EH (cell line): ENCODE data around the gene EXOC3L2.
"Not testable (repeated sequence)": the region's sequence is repeated elsewhere in the genome, so short reads cannot be mapped to it uniquely, and the experiment has no call there.

Experiments
- DNase-seq: peaks from one replicate; pipeline ENCODE4 v3.0.0-alpha.2; 2015; ENCODE audit warnings: low read depth

Gene EXOC3L2

GRCh38 chr19:45255611-45256157 lies 10.5 kb upstream of the EXOC3L2 start:
- DNase-seq: no peak

- DNase-seq: no peak
These were observed 8.9 kb upstream of the EXOC3L2 start for GRCh38 chr19:45254044-45254531.

- peak; percentile 41 for DNase-seq
These were observed 8.3 kb upstream of the EXOC3L2 start for GRCh38 chr19:45253396-45254027.

GRCh38 chr19:45251452-45252354 lies 6.5 kb upstream of the EXOC3L2 start:
- DNase-seq: peak; percentile 27

GRCh38 chr19:45250832-45251451 lies 5.7 kb upstream of the EXOC3L2 start, which contains the start of gene MARK4:
MARK4 (plus strand) TSS chr19:45251271; CDS start chr19:45251589, 318 bp downstream.
- peak; percentile 65 for DNase-seq

GRCh38 chr19:45250216-45250831 lies 5.1 kb upstream of the EXOC3L2 start:
- no peak for DNase-seq

- DNase-seq: no peak
These were observed 4.2 kb upstream of the EXOC3L2 start for GRCh38 chr19:45249261-45250033.

- DNase-seq: no peak
These were observed 1.9 kb upstream of the EXOC3L2 start for GRCh38 chr19:45247136-45247535.

GRCh38 chr19:45245826-45246225 lies 619 bp upstream of the EXOC3L2 start:
- peak; percentile 25 for DNase-seq

- DNase-seq: peak; percentile 11
These were observed 943 bp downstream of the EXOC3L2 start for GRCh38 chr19:45244133-45244794.

GRCh38 chr19:45243144-45243732 lies 2.0 kb downstream of the EXOC3L2 start:
- no peak for DNase-seq

GRCh38 chr19:45238556-45238955 lies 6.7 kb downstream of the EXOC3L2 start:
- no peak for DNase-seq

- no peak for DNase-seq
These were observed 9.7 kb downstream of the EXOC3L2 start for GRCh38 chr19:45235485-45235884.

GRCh38 chr19:45234089-45234869 lies 10.9 kb downstream of the EXOC3L2 start:
- DNase-seq: no peak

GRCh38 chr19:45231891-45232290 lies 13.3 kb downstream of the EXOC3L2 start:
- DNase-seq: no peak

GRCh38 chr19:45229056-45229455 lies 16.2 kb downstream of the EXOC3L2 start:
- not testable (repeated sequence) for DNase-seq

- DNase-seq: no peak
These were observed 20.6 kb downstream of the EXOC3L2 start for GRCh38 chr19:45224645-45225044.

GRCh38 chr19:45223879-45224278 lies 21.3 kb downstream of the EXOC3L2 start:
- DNase-seq: no peak

GRCh38 chr19:45222724-45223123 lies 22.5 kb downstream of the EXOC3L2 start:
- DNase-seq: no peak
